ENCODE data around the gene LDHB.

LDHB gene

DNA sequence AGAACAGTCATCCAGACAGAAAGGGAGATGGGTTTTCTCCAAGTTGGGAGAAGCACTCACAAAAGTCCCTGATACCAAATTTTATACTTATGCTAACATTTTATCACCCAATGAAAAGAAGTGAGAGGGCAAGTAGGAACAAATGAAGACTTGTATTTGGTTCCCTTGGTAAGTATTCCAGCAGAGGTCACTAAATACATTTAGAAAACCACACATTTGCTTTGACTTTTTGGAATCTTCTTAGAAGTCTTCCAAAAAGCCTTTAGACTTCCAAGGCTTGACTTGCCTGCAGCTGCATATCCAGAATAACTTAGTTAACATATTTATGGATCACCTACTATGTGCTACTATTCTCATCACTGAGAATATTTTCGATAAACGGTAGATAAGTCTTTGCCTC is 49.9 kb downstream of the LDHB start:
- Histone ChIP-seq H3K27me3 (ENCODE audit: control insufficient read depth, low read length) (peaks cover 10% of the 10 kb centered on the region; the same call in 1 of the 2 replicates), H3F3A (ENCODE audit: control insufficient read depth, insufficient read depth) (no peaks in the 10 kb centered on the region), H3K4me1 (ENCODE audit: control insufficient read depth, low read length) (peaks cover 4% of the 10 kb centered on the region; the same call in 1 of the 2 replicates), H3K36me3 (ENCODE audit: control insufficient read depth, low read length) (no peaks in the 10 kb centered on the region), H3K4me3 (ENCODE audit: low read length) (no peak overlapping the region), H3K79me2 (ENCODE audit: control insufficient read depth, low read length) (no peaks in the 10 kb centered on the region), H4K20me1 (ENCODE audit: control insufficient read depth, insufficient read depth, low read depth, low read length) (no peaks in the 10 kb centered on the region), H3K9me3 (ENCODE audit: control insufficient read depth, insufficient read depth, low read length) (no peaks in the 10 kb centered on the region), H3K9me2 (replicated peaks; ENCODE audit: control insufficient read depth, low read length) (no peaks in the 10 kb centered on the region), H3K4me2 (ENCODE audit: low read length) (no peak overlapping the region), H3K27ac (ENCODE audit: low read depth, low read length) (no peak overlapping the region)
- TF ChIP-seq, protein P1, sequence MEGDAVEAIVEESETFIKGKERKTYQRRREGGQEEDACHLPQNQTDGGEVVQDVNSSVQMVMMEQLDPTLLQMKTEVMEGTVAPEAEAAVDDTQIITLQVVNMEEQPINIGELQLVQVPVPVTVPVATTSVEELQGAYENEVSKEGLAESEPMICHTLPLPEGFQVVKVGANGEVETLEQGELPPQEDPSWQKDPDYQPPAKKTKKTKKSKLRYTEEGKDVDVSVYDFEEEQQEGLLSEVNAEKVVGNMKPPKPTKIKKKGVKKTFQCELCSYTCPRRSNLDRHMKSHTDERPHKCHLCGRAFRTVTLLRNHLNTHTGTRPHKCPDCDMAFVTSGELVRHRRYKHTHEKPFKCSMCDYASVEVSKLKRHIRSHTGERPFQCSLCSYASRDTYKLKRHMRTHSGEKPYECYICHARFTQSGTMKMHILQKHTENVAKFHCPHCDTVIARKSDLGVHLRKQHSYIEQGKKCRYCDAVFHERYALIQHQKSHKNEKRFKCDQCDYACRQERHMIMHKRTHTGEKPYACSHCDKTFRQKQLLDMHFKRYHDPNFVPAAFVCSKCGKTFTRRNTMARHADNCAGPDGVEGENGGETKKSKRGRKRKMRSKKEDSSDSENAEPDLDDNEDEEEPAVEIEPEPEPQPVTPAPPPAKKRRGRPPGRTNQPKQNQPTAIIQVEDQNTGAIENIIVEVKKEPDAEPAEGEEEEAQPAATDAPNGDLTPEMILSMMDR (IDR thresholded peaks at IDR 0.05; ENCODE audit: low read depth, low read length, poor library complexity, severe bottlenecking), result no peak
- no peak for TF ChIP-seq EZH2phosphoT487 (IDR thresholded peaks at IDR 0.05; ENCODE audit: borderline replicate concordance, low read length)

GRCh38 chr12:21606175-21606574 is 51.5 kb downstream of the LDHB start:
- Histone ChIP-seq H3K27ac (ENCODE audit: low read depth, low read length) (no peak overlapping the region), H3K4me1 (ENCODE audit: control insufficient read depth, low read length) (peaks cover 4% of the 10 kb centered on the region; the same call in 1 of the 2 replicates), H3K27me3 (ENCODE audit: control insufficient read depth, low read length) (peaks cover 10% of the 10 kb centered on the region; the same call in 1 of the 2 replicates), H3K9me3 (ENCODE audit: control insufficient read depth, insufficient read depth, low read length) (no peaks in the 10 kb centered on the region), H3K9me2 (replicated peaks; ENCODE audit: control insufficient read depth, low read length) (no peaks in the 10 kb centered on the region), H3F3A (ENCODE audit: control insufficient read depth, insufficient read depth) (no peaks in the 10 kb centered on the region), H3K79me2 (ENCODE audit: control insufficient read depth, low read length) (no peaks in the 10 kb centered on the region), H4K20me1 (ENCODE audit: control insufficient read depth, insufficient read depth, low read depth, low read length) (no peaks in the 10 kb centered on the region), H3K4me2 (ENCODE audit: low read length) (no peak overlapping the region), H3K36me3 (ENCODE audit: control insufficient read depth, low read length) (no peaks in the 10 kb centered on the region), H3K4me3 (ENCODE audit: low read length) (no peak overlapping the region)
- TF ChIP-seq, protein P1 (IDR thresholded peaks at IDR 0.05; ENCODE audit: low read depth, low read length, poor library complexity, severe bottlenecking), result no peak
- TF ChIP-seq EZH2phosphoT487 (IDR thresholded peaks at IDR 0.05; ENCODE audit: borderline replicate concordance, low read length), result no peak

GRCh38 chr12:21604245-21605101 is 53.2 kb downstream of the LDHB start, which contains the start of gene GYS2:
Gene GYS2 (minus strand): TSS chr12:21604847. CDS start chr12:21604592, 255 bp downstream.
- no peaks in the 10 kb centered on the region for H3K9me2 ChIP-seq (replicated peaks; ENCODE audit: control insufficient read depth, low read length)
- H3K79me2 ChIP-seq (ENCODE audit: control insufficient read depth, low read length), result no peaks in the 10 kb centered on the region
- no peaks in the 10 kb centered on the region for H3K9me3 ChIP-seq (ENCODE audit: control insufficient read depth, insufficient read depth, low read length)
- no peak within 1 kb of the TSS for H3K27ac ChIP-seq (ENCODE audit: low read depth, low read length)
- H3K4me2 ChIP-seq (ENCODE audit: low read length), result no peak within 1 kb of the TSS
- no peaks in the 10 kb centered on the region for H3F3A ChIP-seq (ENCODE audit: control insufficient read depth, insufficient read depth)
- H3K4me3 ChIP-seq (ENCODE audit: low read length), result no peak within 1 kb of the TSS
- no peaks in the 10 kb centered on the region for H4K20me1 ChIP-seq (ENCODE audit: control insufficient read depth, insufficient read depth, low read depth, low read length)
- H3K4me1 ChIP-seq (ENCODE audit: control insufficient read depth, low read length), result peaks cover 9% of the 10 kb centered on the region
- no peaks in the 10 kb centered on the region for H3K36me3 ChIP-seq (ENCODE audit: control insufficient read depth, low read length)
- H3K27me3 ChIP-seq (ENCODE audit: control insufficient read depth, low read length), result peaks cover 6% of the 10 kb centered on the region; the same call in 1 of the 2 replicates
- TF ChIP-seq EZH2phosphoT487 (IDR thresholded peaks at IDR 0.05; ENCODE audit: borderline replicate concordance, low read length), result no peak
- TF ChIP-seq, protein P1 (IDR thresholded peaks at IDR 0.05; ENCODE audit: low read depth, low read length, poor library complexity, severe bottlenecking), result no peak
